Measurements from ENCODE around the gene LMO3.

Gene LMO3

DNA sequence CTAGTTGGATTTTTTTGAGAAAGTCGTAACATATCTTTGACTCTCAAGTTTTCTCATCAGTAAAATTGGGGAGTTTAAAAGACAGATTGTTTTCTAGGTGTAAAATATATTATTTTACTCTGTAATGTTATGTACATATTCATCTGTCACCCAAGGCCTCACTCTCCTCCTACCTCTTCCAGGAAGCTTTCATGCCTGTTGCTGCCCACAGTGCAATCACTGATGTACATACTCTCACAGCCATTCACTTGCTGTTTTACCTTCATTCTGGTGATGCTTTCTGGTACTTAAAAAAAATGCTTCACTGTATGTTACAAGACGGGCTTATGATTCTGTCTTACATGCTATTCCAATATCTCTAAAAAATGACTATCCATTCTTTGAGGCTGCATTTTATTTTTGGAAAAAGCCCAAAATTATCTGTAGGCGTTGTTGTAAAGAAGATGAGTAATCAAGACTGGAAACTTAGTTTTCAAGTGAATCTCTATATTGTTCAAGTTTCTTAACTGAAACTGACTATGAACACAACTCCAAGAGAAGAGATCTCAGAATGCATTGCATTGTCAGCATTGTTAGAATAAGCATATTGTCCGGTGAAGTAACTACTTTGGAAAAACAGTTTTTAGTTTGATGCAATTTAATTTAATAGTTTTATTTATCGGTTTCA, 82.5 kb downstream of the LMO3 start:
- no peak for ATAC-seq (replicated peaks; ENCODE audit: extremely low read depth, poor library complexity, severe bottlenecking)
- DNase-seq (ENCODE audit: low spot score in 2 of 2) = no peak
- peaks cover 15% of the 10 kb centered on the region for H3K9me3 Mint-ChIP-seq
- no peaks in the 10 kb centered on the region for H3K27me3 Mint-ChIP-seq
- no peak overlapping the region for H3K27ac Mint-ChIP-seq (ENCODE audit: low read depth)
- no peak overlapping the region for H3K4me3 Mint-ChIP-seq
- no peaks in the 10 kb centered on the region for H3K4me1 Mint-ChIP-seq
- H3K36me3 Mint-ChIP-seq (ENCODE audit: insufficient read depth) = no peaks in the 10 kb centered on the region

DNA sequence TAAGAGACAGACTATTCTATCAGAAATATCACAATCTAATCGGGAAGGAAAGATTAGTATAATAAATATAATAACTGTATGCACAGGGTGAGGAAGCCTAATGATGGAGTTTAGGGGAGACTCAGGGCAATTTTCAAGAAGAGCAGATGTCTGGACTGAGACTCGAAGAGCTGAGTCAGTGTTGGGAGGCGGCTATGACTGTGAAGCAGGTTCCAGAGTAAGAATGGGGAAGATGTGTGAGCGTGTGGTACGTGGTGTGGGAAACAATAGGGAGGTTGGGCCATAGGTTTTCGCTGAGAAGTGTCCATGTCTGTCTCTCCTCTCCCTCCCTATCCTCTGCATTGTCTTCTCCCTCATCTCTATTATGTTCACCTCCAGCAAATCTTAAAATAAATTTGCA, 85.6 kb downstream of the LMO3 start:
- Mint-ChIP-seq H3K27me3 (no peaks in the 10 kb centered on the region), H3K9me3 (peaks cover 26% of the 10 kb centered on the region), H3K36me3 (ENCODE audit: insufficient read depth) (no peaks in the 10 kb centered on the region), H3K4me3 (no peak overlapping the region), H3K27ac (ENCODE audit: low read depth) (no peak overlapping the region), H3K4me1 (no peaks in the 10 kb centered on the region)
- no peak for ATAC-seq (replicated peaks; ENCODE audit: extremely low read depth, poor library complexity, severe bottlenecking)
- DNase-seq (ENCODE audit: low spot score in 2 of 2) = no peak

DNA sequence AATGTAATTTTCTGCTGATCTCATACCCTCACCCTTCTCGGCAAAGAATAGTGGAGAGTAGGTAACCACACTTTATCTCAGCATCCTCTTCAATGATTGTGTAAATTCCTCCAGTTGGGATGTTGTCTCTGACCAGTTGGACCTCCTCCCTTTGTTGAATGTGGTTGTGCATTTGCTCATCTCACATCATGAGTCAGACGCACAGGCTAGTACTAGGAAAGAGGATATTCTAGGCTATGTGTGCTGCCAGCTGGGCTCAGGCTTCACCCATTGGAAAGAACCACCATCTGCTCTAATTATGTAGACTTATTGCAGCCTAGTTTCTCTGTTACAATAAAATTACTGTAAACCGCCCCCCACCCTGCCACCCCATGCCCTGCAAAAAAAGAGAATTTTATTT, 90.3 kb downstream of the LMO3 start:
- no peak for DNase-seq (ENCODE audit: low spot score in 2 of 2)
- no peak overlapping the region for H3K27ac Mint-ChIP-seq (ENCODE audit: low read depth)
- H3K27me3 Mint-ChIP-seq = no peaks in the 10 kb centered on the region
- H3K9me3 Mint-ChIP-seq = peaks cover 22% of the 10 kb centered on the region
- H3K4me3 Mint-ChIP-seq = no peak overlapping the region
- no peaks in the 10 kb centered on the region for H3K4me1 Mint-ChIP-seq
- ATAC-seq (replicated peaks; ENCODE audit: extremely low read depth, poor library complexity, severe bottlenecking) = no peak
- no peaks in the 10 kb centered on the region for H3K36me3 Mint-ChIP-seq (ENCODE audit: insufficient read depth)

DNA sequence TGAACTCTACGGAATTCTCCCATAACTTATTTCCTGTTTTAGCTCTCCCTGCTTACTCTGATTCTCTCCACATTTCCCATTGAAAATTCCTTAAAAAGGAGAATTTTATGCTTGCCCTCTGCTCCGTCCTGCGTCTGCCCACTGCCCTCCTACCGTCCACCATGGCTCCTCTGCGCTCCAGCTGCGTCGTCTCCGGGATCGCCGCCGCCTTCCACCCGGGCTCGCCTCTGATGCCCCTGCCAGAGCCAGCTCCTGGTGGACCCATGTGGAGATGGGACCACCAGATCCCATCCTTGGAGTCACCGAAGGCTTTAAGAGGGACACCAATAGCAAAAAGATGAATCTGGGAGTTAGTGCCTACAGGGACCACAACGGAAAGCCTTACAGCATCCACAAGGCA, 92.7 kb downstream of the LMO3 start:
- no peak for ATAC-seq (replicated peaks; ENCODE audit: extremely low read depth, poor library complexity, severe bottlenecking)
- no peak overlapping the region for H3K27ac Mint-ChIP-seq (ENCODE audit: low read depth)
- H3K36me3 Mint-ChIP-seq (ENCODE audit: insufficient read depth) = no peaks in the 10 kb centered on the region

DNA sequence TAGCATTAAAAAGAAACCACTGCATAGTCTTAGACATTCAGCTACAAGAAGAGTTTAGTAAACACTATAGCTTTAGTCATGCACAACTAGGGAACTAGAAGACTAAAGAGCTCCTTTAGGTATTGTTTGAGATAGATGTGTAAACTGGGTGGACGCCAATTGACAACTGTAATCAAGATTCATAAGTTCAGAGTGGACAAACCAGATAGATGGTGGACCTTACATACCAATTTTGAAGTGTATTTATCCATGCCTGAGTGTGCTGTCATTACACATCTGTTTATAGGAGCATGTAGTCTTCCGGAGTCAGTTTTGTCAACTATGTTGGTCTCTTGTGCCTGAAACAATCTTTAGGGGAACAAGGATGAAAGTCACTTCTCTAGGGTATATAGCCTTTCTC, 96.6 kb downstream of the LMO3 start:
- H3K4me1 Mint-ChIP-seq = no peaks in the 10 kb centered on the region
- no peak for DNase-seq (ENCODE audit: low spot score in 2 of 2)

More for the DNA sequence above, 92.7 kb downstream of the LMO3 start:
- Mint-ChIP-seq H3K4me1 (no peaks in the 10 kb centered on the region), H3K9me3 (peaks cover 15% of the 10 kb centered on the region), H3K4me3 (no peak overlapping the region), H3K27me3 (no peaks in the 10 kb centered on the region)
- DNase-seq (ENCODE audit: low spot score in 2 of 2) = no peak

DNA sequence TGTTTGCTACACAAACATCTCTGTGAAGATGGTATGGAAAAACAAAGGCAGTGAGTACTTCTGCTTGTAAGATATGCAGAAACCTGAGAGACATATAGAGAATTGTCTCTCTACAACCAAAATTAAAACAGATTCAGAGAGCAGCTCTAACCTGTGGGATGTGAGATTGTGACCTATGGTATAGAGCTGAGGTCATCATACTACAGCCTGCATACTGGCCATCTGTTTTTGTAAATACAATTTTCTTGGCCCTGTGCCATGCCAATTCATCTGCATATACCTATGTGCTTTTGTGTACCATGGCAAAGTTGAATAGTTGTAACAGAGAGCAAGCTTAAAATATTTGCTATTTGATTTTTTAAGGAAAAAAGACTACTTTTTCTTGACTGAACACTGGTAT, 99.6 kb downstream of the LMO3 start:
- DNase-seq (ENCODE audit: low spot score in 2 of 2) (no peak), ATAC-seq (replicated peaks; ENCODE audit: extremely low read depth, poor library complexity, severe bottlenecking) (no peak)
- Mint-ChIP-seq H3K27ac (ENCODE audit: low read depth) (no peak overlapping the region), H3K4me1 (no peaks in the 10 kb centered on the region), H3K27me3 (no peaks in the 10 kb centered on the region), H3K36me3 (ENCODE audit: insufficient read depth) (no peaks in the 10 kb centered on the region), H3K9me3 (peaks cover 30% of the 10 kb centered on the region), H3K4me3 (no peak overlapping the region)

More for the DNA sequence above, 96.6 kb downstream of the LMO3 start:
- no peak overlapping the region for H3K4me3 Mint-ChIP-seq
- H3K27ac Mint-ChIP-seq (ENCODE audit: low read depth) = no peak overlapping the region
- peaks cover 26% of the 10 kb centered on the region for H3K9me3 Mint-ChIP-seq
- no peak for ATAC-seq (replicated peaks; ENCODE audit: extremely low read depth, poor library complexity, severe bottlenecking)
- no peaks in the 10 kb centered on the region for H3K27me3 Mint-ChIP-seq
- H3K36me3 Mint-ChIP-seq (ENCODE audit: insufficient read depth) = no peaks in the 10 kb centered on the region

DNA sequence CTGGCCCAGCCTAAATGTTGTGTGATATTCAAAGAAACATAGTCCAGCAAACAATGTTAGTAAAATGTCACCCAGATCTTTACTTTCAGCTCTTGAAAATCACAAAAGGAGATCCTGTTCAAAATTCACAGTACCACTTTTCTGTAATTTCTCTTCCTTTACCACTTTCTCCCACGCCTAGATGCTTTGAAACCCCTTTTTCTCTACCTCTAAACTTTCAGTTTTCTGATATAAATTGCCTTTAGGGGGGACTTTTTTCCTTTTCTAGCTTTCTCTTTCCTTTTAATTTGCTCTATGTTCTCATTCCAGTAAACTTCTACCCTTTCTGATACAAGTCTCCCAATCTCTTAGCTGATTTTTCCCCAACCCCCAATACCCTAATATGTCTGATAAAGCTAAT, 101.8 kb downstream of the LMO3 start:
- peaks cover 30% of the 10 kb centered on the region for H3K9me3 Mint-ChIP-seq
- no peaks in the 10 kb centered on the region for H3K4me1 Mint-ChIP-seq
- ATAC-seq (replicated peaks; ENCODE audit: extremely low read depth, poor library complexity, severe bottlenecking) = no peak

DNA sequence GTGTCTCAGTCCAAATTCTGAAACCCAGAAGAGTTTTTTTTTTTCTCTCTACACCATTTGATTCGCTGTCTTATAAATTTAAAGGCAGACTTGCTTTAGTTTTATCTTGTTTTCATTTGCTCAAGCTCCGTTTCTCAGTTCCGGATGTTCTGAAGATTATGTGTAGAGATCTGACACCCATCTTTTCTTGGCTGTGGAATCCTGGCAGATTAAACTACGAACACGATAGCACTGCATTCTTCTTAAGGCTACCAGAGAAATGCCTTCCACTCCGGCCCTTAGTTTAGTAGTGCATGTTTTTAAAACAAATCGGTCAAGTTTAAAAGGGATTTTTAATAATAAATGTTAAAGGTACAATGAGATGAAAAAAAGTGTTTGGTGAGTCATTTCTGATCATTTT, 106.4 kb downstream of the LMO3 start:
- Mint-ChIP-seq H3K27ac (ENCODE audit: low read depth) (no peak overlapping the region), H3K4me1 (no peaks in the 10 kb centered on the region), H3K36me3 (ENCODE audit: insufficient read depth) (peaks cover 3% of the 10 kb centered on the region), H3K27me3 (no peaks in the 10 kb centered on the region), H3K4me3 (no peak overlapping the region), H3K9me3 (peaks cover 11% of the 10 kb centered on the region)
- no peak for ATAC-seq (replicated peaks; ENCODE audit: extremely low read depth, poor library complexity, severe bottlenecking)
- DNase-seq (ENCODE audit: low spot score in 2 of 2) = no peak

More for the DNA sequence above, 101.8 kb downstream of the LMO3 start:
- Mint-ChIP-seq H3K27me3 (no peaks in the 10 kb centered on the region), H3K36me3 (ENCODE audit: insufficient read depth) (no peaks in the 10 kb centered on the region), H3K4me3 (no peak overlapping the region), H3K27ac (ENCODE audit: low read depth) (no peak overlapping the region)
- DNase-seq (ENCODE audit: low spot score in 2 of 2) = no peak
